ENCODE data around the gene OR8G5.
"Not testable (repeated sequence)": the region's sequence is repeated elsewhere in the genome, so short reads cannot be mapped to it uniquely, and the experiment has no call there.

OR8G5 gene

GRCh38 chr11:124256076-124256475, at the start of gene OR8G5:
Gene OR8G5, plus strand, starts transcription at chr11:124256376. Its CDS starts 8,556 bp downstream, at chr11:124264932.
- no peak for DNase-seq

DNA sequence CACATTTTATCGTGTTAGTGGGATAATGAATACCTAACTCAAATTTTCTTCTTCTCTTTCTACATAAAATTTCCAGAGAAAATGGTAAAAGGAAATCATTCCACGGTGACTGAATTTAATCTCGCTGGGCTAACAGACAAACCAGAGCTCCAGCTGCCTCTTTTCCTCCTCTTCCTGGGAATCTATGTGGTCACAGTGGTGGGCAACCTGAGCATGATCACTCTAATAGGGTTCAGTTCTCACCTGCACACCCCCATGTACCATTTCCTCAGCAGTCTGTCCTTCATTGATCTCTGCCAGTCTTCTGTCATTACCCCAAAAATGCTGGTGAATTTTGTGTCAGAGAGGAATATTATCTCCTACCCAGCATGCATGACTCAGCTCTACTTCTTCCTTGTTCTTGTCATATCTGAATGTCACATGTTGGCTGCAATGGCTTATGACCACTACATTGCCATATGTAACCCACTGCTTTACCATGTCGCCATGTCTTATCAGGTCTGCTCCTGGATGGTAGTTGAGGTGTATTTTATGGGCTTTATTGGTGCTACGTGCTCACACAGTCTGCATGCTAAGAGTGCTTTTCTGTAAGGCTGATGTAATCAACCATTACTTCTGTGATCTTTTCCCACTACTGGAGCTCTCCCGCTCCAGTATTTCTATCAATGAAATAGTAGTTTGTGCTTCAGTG, 48.9 kb upstream of the OR8G5 start:
- no peak for DNase-seq

GRCh38 chr11:124209824-124210357, 46.3 kb upstream of the OR8G5 start:
- no peak for DNase-seq

DNA sequence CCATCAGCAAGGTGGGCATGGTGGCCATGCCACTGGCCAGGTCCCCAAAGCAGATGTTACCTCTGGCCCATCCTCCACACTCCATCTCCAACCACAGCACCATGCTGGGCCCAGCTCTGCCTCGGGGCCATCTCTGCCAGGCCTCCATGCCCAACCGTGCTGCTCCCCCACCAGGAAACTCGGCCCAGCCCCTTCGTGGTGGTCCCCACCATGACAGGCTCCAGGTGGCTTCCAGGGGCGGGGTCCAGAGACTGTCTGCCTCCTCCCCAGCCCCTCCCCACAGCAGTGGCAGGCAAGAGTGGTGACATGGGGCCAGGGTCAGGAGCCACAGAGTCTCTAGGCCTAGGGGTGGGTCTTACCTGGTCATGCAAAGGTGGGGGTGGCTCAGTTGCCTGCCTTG, 45.8 kb upstream of the OR8G5 start:
- no peak for DNase-seq

GRCh38 chr11:124211321-124211720, 44.9 kb upstream of the OR8G5 start:
- DNase-seq, result no peak

- no peak for DNase-seq
Observed at GRCh38 chr11:124214027-124214426, 42.1 kb upstream of the OR8G5 start.

- DNase-seq, result no peak
Observed at GRCh38 chr11:124219126-124219525, 37.0 kb upstream of the OR8G5 start.

- no peak for DNase-seq
Observed at GRCh38 chr11:124222407-124222806, 33.8 kb upstream of the OR8G5 start.

DNA sequence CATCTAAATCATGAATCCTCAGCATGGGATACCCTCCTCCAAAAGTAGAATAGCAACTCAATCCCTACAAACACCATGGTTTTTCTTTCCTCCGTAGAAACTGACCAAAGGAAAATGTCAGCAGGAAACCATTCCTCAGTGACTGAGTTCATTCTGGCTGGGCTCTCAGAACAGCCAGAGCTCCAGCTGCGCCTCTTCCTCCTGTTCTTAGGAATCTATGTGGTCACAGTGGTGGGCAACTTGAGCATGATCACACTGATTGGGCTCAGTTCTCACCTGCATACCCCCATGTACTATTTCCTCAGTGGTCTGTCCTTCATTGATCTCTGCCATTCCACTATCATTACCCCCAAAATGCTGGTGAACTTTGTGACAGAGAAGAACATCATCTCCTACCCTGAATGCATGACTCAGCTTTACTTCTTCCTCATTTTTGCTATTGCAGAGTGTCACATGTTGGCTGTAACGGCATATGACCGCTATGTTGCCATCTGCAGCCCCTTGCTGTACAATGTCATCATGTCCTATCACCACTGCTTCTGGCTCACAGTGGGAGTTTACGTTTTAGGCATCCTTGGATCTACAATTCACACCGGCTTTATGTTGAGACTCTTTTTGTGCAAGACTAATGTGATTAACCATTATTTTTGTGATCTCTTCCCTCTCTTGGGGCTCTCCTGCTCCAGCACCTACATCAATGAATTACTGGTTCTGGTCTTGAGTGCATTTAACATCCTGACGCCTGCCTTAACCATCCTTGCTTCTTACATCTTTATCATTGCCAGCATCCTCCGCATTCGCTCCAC, 31.4 kb upstream of the OR8G5 start:
- DNase-seq, result not testable (repeated sequence)

GRCh38 chr11:124225471-124225870, 30.7 kb upstream of the OR8G5 start:
- DNase-seq, result no peak

GRCh38 chr11:124233376-124233775, 22.8 kb upstream of the OR8G5 start:
- no peak for DNase-seq

DNA sequence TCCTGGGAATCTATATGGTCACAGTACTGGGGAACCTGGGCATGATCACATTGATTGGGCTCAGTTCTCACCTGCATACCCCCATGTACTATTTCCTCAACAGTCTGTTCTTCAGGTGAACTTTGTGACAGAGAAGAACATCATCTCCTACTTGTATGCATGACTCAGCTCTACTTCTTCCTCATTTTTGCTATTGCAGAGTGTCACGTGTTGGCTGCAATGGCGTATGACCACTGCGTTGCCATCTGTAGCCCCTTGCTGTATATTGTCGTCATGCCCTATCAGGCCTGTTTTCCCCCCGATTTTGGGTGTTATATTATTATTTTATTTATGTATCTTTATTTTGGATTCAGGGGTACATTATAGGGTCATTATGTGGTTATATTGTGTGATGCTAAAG, 17.7 kb upstream of the OR8G5 start:
- DNase-seq, result no peak

GRCh38 chr11:124240621-124241397, 15.4 kb upstream of the OR8G5 start, which contains the start of gene OR8G1:
Gene OR8G1, plus strand, starts transcription at chr11:124241095. Its CDS starts 8,581 bp downstream, at chr11:124249676.
- DNase-seq, result no peak

GRCh38 chr11:124249869-124250268, 6.3 kb upstream of the OR8G5 start:
- not testable (repeated sequence) for DNase-seq

DNA sequence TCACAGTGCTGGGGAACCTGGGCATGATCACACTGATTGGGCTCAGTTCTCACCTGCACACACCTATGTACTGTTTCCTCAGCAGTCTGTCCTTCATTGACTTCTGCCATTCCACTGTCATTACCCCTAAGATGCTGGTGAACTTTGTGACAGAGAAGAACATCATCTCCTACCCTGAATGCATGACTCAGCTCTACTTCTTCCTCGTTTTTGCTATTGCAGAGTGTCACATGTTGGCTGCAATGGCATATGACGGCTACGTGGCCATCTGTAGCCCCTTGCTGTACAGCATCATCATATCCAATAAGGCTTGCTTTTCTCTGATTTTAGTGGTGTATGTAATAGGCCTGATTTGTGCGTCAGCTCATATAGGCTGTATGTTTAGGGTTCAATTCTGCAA, 8.9 kb downstream of the OR8G5 start:
- DNase-seq, result not testable (repeated sequence)

DNA sequence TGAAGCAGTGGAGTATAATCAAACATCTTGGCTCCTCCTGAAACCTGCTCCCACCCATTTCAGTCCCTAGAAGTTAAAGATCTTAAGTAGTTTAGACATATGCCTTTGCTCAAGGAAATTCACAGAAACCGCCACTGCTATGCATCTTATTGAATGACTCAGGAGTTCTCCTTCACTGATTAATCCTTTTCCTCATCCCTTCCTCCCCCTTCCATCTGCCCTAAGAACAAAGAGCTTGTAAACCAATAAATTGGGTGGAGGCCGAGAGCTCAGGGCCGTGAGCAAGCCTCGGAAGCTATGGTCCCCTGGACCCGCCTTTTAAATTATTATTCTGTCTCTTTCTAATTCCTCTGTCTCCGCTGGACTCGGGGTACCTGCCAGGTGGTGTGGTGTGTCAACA, 14.7 kb downstream of the OR8G5 start:
- not testable (repeated sequence) for DNase-seq

- no peak for DNase-seq
Observed at GRCh38 chr11:124274000-124274399, 17.8 kb downstream of the OR8G5 start.

DNA sequence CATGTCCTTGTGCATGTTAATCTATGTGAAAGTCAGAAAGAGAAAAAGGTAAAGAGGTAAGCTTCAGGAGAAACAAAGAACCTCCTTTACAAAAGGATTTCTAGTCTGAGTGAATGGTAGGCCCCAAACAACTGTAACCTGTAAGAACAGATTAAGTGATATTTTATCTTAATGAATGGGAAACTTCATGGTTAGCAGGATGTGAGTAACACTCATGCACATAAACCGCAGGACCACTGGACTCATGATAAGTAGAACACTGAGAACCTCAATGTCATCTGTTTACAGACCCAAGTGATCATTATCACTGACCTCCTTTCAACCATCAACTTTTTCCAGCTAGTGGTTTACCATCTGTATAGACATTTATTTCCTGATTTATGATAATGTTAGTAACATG, 19.9 kb downstream of the OR8G5 start:
- DNase-seq, result no peak

DNA sequence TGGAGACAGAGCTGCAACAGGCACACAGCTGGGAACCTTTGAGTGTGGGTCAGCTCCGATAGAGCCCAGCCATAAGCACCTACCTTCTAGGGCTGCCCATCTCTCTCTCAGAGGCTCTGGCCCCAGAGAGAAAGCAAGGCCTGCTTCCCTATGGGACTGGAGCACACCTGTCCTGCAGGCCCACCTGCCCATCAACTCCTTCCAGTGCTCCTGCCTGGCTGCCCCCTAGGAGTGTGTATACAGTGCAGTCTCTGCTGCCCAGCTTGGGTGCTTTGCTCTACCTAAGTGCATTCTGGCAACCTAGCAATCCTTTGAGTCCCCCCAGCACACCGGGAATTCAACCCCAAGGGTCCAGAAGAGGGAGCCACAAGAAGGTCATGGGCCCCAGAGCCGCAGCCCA, 21.0 kb downstream of the OR8G5 start:
- DNase-seq, result no peak

DNA sequence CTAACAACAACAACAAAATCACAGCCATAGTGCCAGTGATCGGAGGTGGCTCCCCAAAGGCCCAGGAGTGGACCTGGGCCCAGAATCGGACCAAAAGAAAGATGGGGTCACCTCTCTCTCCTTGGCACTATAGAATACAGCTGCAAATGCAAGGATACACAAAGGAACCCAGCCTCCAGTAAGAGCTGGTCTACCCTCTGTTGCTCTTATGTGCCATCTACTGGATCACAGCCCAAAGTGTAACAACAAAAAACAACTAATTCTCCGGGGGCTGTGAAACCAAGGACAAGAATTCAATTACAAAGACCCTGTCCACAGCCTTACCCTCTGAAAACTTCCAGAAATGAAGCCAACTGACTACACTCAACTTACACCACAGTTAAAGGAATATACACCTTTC, 21.6 kb downstream of the OR8G5 start:
- DNase-seq, result no peak

DNA sequence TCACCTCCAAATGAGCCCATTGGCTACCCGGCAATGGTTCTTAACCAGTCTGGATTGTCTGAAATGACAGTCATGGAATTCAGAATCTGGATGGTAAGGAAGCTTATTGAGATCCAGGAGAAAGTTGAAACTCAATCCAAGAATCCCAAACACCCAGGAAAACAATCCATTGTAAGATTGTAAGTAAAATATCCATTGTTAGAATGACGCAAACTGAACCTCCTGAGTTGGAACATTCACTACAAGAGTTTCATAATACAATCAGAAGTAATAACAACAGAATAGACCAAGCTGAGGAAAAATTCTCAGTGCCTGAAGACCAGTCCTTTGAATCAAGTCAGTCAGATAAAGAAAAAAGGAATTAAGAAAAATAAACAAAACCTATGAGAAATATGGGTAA, 22.1 kb downstream of the OR8G5 start:
- DNase-seq, result no peak

GRCh38 chr11:124285610-124286344, 29.6 kb downstream of the OR8G5 start:
- no peak for DNase-seq
